ENCODE data around the gene FOXG1. TPM values are rescaled to one million over a fixed set of nuclear protein-coding genes. Genes with fewer than 3 reads are reported as not detected.

The FOXG1 gene
- total RNA-seq, 6 experiments from 2014 or later = not detected

DNA sequence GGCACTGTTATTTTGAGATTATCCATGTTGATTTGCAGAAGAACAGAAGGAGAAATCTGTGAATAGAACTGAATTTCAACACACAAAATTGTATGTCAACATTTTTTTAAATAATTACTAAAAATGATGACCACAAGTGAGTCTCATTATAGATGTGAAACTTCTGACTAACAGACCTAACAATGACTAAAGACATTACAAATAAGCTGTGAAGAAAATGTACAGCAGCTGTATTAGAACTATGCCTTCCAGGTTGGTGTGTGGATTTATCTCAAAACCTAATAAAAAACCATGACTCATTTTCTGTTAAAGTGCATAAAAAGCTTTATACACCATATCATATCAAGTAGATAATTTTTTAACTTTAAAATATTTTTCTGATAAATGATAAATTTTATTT lies 22.5 kb upstream of the FOXG1 start:
- Histone ChIP-seq H3K27ac (no peak overlapping the region), H3K27me3 (peaks cover 0 to 3% of the 10 kb centered on the region in 2 donors), H3K4me1 (no peaks in the 10 kb centered on the region), H3K36me3 (no peaks in the 10 kb centered on the region), H3K9me3 (no peaks in the 10 kb centered on the region), H3K4me3 (no peak overlapping the region)
- no peak for TF ChIP-seq POLR2A (IDR thresholded peaks at IDR 0.05)
- TF ChIP-seq, protein P1, sequence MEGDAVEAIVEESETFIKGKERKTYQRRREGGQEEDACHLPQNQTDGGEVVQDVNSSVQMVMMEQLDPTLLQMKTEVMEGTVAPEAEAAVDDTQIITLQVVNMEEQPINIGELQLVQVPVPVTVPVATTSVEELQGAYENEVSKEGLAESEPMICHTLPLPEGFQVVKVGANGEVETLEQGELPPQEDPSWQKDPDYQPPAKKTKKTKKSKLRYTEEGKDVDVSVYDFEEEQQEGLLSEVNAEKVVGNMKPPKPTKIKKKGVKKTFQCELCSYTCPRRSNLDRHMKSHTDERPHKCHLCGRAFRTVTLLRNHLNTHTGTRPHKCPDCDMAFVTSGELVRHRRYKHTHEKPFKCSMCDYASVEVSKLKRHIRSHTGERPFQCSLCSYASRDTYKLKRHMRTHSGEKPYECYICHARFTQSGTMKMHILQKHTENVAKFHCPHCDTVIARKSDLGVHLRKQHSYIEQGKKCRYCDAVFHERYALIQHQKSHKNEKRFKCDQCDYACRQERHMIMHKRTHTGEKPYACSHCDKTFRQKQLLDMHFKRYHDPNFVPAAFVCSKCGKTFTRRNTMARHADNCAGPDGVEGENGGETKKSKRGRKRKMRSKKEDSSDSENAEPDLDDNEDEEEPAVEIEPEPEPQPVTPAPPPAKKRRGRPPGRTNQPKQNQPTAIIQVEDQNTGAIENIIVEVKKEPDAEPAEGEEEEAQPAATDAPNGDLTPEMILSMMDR (IDR thresholded peaks at IDR 0.05) = no peak
- no peak for DNase-seq
- no peak for ATAC-seq
- intact Hi-C loops (cut with DNase I) = no loop called here

DNA sequence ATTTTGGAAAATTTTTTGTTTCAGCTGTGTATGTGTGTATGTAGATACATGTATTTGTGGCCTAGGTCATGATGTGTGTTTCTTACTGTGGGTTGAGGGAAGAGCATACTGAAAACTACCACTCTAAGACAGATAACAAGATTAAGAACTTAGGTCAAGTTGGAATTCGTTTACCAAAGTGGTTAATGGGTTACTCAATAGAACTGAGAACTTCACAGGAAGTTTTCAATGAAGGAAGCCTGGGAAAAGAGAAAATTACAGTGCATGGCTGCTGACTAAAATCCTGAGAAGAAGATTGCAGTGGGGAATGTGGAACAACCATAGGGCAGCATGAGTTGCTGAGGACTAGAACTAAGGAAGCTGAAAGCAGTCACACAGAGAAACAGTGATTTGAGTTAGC lies 21.4 kb upstream of the FOXG1 start:
- Histone ChIP-seq H3K27ac (no peak overlapping the region), H3K4me1 (no peaks in the 10 kb centered on the region), H3K9me3 (no peaks in the 10 kb centered on the region), H3K27me3 (peaks cover 0 to 3% of the 10 kb centered on the region in 2 donors), H3K4me3 (no peak overlapping the region), H3K36me3 (no peaks in the 10 kb centered on the region)
- no peak for TF ChIP-seq POLR2A (IDR thresholded peaks at IDR 0.05)
- TF ChIP-seq, protein P1 (IDR thresholded peaks at IDR 0.05) = no peak
- DNase-seq = no peak
- intact Hi-C loops (cut with DNase I) = no loop called here
- ATAC-seq = no peak
- 17% methylated on average over 1 of the region's 1 CpG for WGBS (ENCODE audit: insufficient coverage, low coverage, low lambda C conversion rate, missing lambda C conversion rate)

DNA sequence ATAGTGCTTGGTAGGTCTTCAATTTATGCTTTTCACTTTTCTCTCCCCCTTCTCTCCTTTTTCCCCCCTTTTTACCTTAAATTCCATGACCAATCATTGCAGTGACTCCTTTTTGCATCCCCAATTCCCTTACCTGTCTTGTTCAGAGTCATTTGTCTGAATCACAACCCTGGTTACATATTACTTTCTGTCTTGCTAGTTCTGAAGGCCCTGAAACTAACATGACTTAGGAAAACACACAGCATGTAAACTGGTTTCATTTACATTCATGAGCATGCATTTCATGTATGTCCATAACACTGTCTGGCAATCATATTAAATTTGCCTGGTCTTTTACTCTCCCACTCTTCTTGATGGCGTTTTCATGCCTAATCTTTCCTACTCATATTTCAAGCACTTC lies 20.3 kb upstream of the FOXG1 start:
- TF ChIP-seq, protein P1 (IDR thresholded peaks at IDR 0.05) = no peak
- no peak for TF ChIP-seq POLR2A (IDR thresholded peaks at IDR 0.05)
- no peaks in the 10 kb centered on the region for H3K4me1 ChIP-seq
- intact Hi-C loops (cut with DNase I) = no loop called here
- DNase-seq (no peak), ATAC-seq (no peak)
- H3K36me3 ChIP-seq = no peaks in the 10 kb centered on the region
- H3K27ac ChIP-seq = no peak overlapping the region
- peaks cover 0 to 3% of the 10 kb centered on the region in 2 donors for H3K27me3 ChIP-seq
- no peaks in the 10 kb centered on the region for H3K9me3 ChIP-seq
- 46% methylated on average over 1 of the region's 1 CpG for WGBS (ENCODE audit: insufficient coverage, low coverage, low lambda C conversion rate, missing lambda C conversion rate)
- H3K4me3 ChIP-seq = no peak overlapping the region

DNA sequence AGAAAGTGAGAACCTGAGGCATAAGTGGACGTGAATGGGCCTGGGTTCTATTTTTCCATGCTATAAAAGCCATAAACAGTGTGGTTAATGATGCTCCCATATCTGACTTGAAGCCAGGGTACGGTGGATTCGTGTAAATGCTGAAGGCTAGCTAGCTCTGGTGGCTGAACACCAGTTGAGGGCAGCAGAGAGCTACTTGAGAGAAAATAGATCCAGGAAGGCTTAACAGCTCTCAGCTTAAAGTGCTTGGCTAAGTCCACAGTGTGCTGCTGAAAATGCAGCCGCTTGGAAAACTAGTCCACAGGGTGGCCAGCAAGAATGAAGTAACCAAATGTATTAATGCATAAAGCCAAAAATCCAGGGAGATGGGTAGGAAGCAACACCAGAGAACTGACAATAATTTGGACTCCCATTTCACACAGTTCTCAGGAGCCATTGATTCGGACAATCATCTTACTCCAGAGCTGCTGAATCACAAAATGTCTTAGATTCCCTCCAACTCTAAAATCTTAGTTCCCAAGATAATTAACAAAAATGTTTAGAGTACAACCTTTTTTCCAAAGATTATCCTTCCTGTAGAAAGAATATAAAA lies 15.0 kb upstream of the FOXG1 start:
- Histone ChIP-seq H3K27ac (no peak overlapping the region), H3K36me3 (no peaks in the 10 kb centered on the region), H3K4me1 (no peaks in the 10 kb centered on the region), H3K27me3 (no peaks in the 10 kb centered on the region), H3K4me3 (no peak overlapping the region), H3K9me3 (no peaks in the 10 kb centered on the region)
- WGBS (ENCODE audit: insufficient coverage, low coverage, low lambda C conversion rate, missing lambda C conversion rate) = 17% methylated on average over 5 of the region's 5 CpGs
- intact Hi-C loops (cut with DNase I) = loop anchor here in 1 of 2 donors (10.0 kb wide), 1 partner anchor 783 kb away; no protein-coding TSS in a partner anchor
- TF ChIP-seq, protein P1 (IDR thresholded peaks at IDR 0.05) = peak; percentile 30 to 66 (median 57)
- TF ChIP-seq POLR2A (IDR thresholded peaks at IDR 0.05) = no peak
- peak; percentile 78 to 89 (median 86) for ATAC-seq
- no peak for DNase-seq
